GM21825 (cell line): Measurements from ENCODE around the gene FCN2.

ENCODE experiments used
- ATAC-seq: cut with Tn5 transposase; IDR thresholded peaks from one replicate; pipeline ENCODE4 v1.9.1; 2021; ENCODE audit warnings: mild to moderate bottlenecking, moderate library complexity; ENCODE audit not compliant: unreplicated experiment

The FCN2 gene

GRCh38 chr9:134887686-134888602, 7.3 kb downstream of the FCN2 start:
- ATAC-seq = no peak

- ATAC-seq = no peak
Observed at GRCh38 chr9:134888603-134889190, 8.1 kb downstream of the FCN2 start.

- ATAC-seq = no peak
Observed at GRCh38 chr9:134889386-134890154, 9.0 kb downstream of the FCN2 start.

- ATAC-seq = no peak
Observed at GRCh38 chr9:134890155-134890495, 9.5 kb downstream of the FCN2 start.

GRCh38 chr9:134891053-134891452, 10.4 kb downstream of the FCN2 start:
- no peak for ATAC-seq

- no peak for ATAC-seq
Observed at GRCh38 chr9:134891713-134892112, 11.1 kb downstream of the FCN2 start.

- ATAC-seq = no peak
Observed at GRCh38 chr9:134892221-134892620, 11.6 kb downstream of the FCN2 start.

- ATAC-seq = no peak
Observed at GRCh38 chr9:134892820-134893420, 12.3 kb downstream of the FCN2 start.

GRCh38 chr9:134894136-134894860, 13.7 kb downstream of the FCN2 start:
- no peak for ATAC-seq

- no peak for ATAC-seq
Observed at GRCh38 chr9:134895097-134895496, 14.5 kb downstream of the FCN2 start.

- no peak for ATAC-seq
Observed at GRCh38 chr9:134895567-134895907, 14.9 kb downstream of the FCN2 start.

- ATAC-seq = no peak
Observed at GRCh38 chr9:134895908-134896833, 15.6 kb downstream of the FCN2 start.

- no peak for ATAC-seq
Observed at GRCh38 chr9:134896834-134897583, 16.4 kb downstream of the FCN2 start.

- no peak for ATAC-seq
Observed at GRCh38 chr9:134897584-134898170, 17.1 kb downstream of the FCN2 start.

GRCh38 chr9:134898319-134898718, 17.7 kb downstream of the FCN2 start:
- no peak for ATAC-seq

GRCh38 chr9:134899168-134899567, 18.6 kb downstream of the FCN2 start:
- ATAC-seq = no peak

GRCh38 chr9:134899818-134900217, 19.2 kb downstream of the FCN2 start:
- ATAC-seq = no peak

GRCh38 chr9:134902936-134903335, 22.3 kb downstream of the FCN2 start:
- ATAC-seq = no peak
